ENCODE results near the gene C1QTNF1. TPM values are rescaled to one million over a fixed set of nuclear protein-coding genes. Genes with fewer than 3 reads are reported as not detected.

C1QTNF1 gene
- total RNA-seq, 1 experiment from 2014 or later = 6.3 TPM

DNA sequence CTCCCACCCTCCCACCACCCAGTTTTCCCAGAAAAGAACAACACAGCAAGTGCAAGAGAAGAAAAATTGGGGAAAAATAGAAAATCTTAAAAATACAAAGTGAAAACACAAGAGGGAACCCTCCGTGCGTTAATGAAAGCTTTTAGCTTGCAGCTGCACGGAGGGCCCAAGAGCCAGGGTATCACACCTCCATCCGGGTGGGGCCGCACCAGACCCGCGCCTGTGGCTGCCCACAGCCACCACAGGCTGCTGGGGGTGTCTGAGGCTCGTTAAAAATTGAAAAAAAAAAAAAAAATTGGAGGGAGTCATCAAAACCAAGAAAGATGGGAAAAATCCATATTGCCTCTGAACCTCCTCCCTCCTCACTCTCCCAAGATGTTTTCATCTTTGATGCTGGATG, 69.3 kb downstream of the C1QTNF1 start:
- BruUV-seq (replicated peaks) = no TSS peak
- TF ChIP-seq CTCF (conservative IDR thresholded peaks at IDR 0.05; ENCODE audit: low read depth, low read length) (no peak), EZH2 (IDR thresholded peaks at IDR 0.05; ENCODE audit: borderline replicate concordance, low read depth, low read length, poor library complexity, severe bottlenecking) (no peak)
- H3K27me3 ChIP-seq (replicated peaks; ENCODE audit: insufficient read depth, low read depth, low read length, poor library complexity) = peaks cover 17% of the 10 kb centered on the region
- intact Hi-C loops (cut with micrococcal nuclease; ENCODE audit: unreplicated experiment) = no loop called here
- CTCF ChIA-PET = interaction anchor here (0.5 to 0.7 kb wide), 3 partner anchors 21 to 803 kb away, joined by 4 to 6 read pairs (median 4); no protein-coding TSS in a partner anchor
- no peak for DNase-seq (ENCODE audit: low spot score)
- H3K36me3 ChIP-seq (ENCODE audit: insufficient read depth, low read length, poor library complexity, severe bottlenecking) = no peaks in the 10 kb centered on the region
- no peaks in the 10 kb centered on the region for H3K4me1 ChIP-seq (ENCODE audit: insufficient read depth, low read length, poor library complexity, severe bottlenecking)
- no peak overlapping the region for H3K4me3 ChIP-seq (ENCODE audit: low read depth, low read length, poor library complexity, severe bottlenecking)
- POLR2A ChIA-PET (ENCODE audit: low non-redundant PET) = interaction anchor here (0.7 kb wide), 1 partner anchor 9 kb away, joined by 3 read pairs; no protein-coding TSS in a partner anchor
- H3K27ac ChIP-seq (ENCODE audit: low read depth, low read length, poor library complexity, severe bottlenecking) = no peak overlapping the region
- H3K9me3 ChIP-seq (ENCODE audit: low read depth, low read length, poor library complexity, severe bottlenecking) = no peaks in the 10 kb centered on the region

DNA sequence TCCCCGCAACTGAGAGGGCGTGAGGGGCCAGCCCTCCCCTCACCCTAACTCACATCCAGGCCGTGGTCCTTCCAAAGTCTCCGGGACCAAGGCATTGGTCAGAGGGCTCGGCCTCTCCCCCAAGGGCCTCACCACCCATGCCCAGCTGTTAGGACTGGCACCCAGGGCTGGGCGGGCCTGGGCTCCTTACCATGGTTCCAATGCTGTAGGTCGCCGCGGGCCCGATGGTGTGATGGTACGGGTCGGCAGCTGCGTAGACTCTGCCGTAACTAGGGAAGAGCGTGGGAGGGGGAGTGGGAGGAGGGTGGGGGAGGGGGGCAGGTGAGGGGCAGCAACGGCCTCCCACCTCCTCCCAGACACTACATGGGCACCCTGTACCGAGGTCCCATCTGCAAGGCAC, 70.3 kb downstream of the C1QTNF1 start:
- Histone ChIP-seq H3K27me3 (replicated peaks; ENCODE audit: insufficient read depth, low read depth, low read length, poor library complexity) (peaks cover 27% of the 10 kb centered on the region), H3K27ac (ENCODE audit: low read depth, low read length, poor library complexity, severe bottlenecking) (no peak overlapping the region), H3K9me3 (ENCODE audit: low read depth, low read length, poor library complexity, severe bottlenecking) (no peaks in the 10 kb centered on the region), H3K36me3 (ENCODE audit: insufficient read depth, low read length, poor library complexity, severe bottlenecking) (no peaks in the 10 kb centered on the region), H3K4me1 (ENCODE audit: insufficient read depth, low read length, poor library complexity, severe bottlenecking) (no peaks in the 10 kb centered on the region), H3K4me3 (ENCODE audit: low read depth, low read length, poor library complexity, severe bottlenecking) (no peak overlapping the region)
- TF ChIP-seq CTCF (conservative IDR thresholded peaks at IDR 0.05; ENCODE audit: low read depth, low read length) = no peak
- no peak for TF ChIP-seq EZH2 (IDR thresholded peaks at IDR 0.05; ENCODE audit: borderline replicate concordance, low read depth, low read length, poor library complexity, severe bottlenecking)
- intact Hi-C loops (cut with micrococcal nuclease; ENCODE audit: unreplicated experiment) = no loop called here
- DNase-seq (ENCODE audit: low spot score) = no peak
- CTCF ChIA-PET = no interaction called here
- POLR2A ChIA-PET (ENCODE audit: low non-redundant PET) = no interaction called here
- BruUV-seq (replicated peaks) = no TSS peak

DNA sequence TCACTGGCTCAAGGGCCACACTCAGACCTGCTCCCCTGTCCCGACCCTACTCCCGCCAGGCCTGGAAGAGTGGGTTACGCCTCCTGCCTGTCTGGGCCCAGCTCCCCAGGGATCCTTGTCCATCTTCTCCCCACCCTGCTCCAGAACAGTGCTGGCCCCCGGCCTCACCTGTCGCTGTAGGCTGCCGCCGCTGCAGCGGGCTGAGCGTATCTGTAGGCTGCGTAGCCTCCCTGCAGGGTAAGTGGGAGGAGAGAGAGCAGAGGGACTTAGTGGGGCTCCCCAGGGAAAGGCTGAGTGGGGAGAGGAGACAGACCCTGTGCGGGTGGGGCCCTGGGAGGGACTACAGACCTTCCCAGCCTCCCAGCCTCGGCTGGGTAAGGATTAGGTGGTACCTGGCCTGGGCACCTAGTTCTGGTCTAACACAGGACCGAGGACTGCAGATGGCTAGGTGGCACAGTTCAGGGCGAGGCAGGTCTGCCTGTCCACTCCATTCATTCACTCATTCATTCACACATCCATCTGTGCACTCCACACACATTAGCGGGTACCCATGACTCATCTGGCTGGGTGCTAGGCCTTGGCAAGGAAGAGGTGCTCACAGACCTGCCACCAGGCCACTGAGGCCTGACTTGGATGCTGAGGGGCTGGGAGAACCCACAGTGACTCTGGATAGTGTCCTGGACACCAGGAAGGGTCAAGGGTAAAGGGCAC, 71.5 kb downstream of the C1QTNF1 start:
- no peak for DNase-seq (ENCODE audit: low spot score)
- no TSS peak for BruUV-seq (replicated peaks)
- Histone ChIP-seq H3K27me3 (replicated peaks; ENCODE audit: insufficient read depth, low read depth, low read length, poor library complexity) (peaks cover 39% of the 10 kb centered on the region), H3K4me1 (ENCODE audit: insufficient read depth, low read length, poor library complexity, severe bottlenecking) (no peaks in the 10 kb centered on the region), H3K36me3 (ENCODE audit: insufficient read depth, low read length, poor library complexity, severe bottlenecking) (no peaks in the 10 kb centered on the region), H3K27ac (ENCODE audit: low read depth, low read length, poor library complexity, severe bottlenecking) (no peak overlapping the region), H3K4me3 (ENCODE audit: low read depth, low read length, poor library complexity, severe bottlenecking) (no peak overlapping the region), H3K9me3 (ENCODE audit: low read depth, low read length, poor library complexity, severe bottlenecking) (no peaks in the 10 kb centered on the region)
- POLR2A ChIA-PET (ENCODE audit: low non-redundant PET) = no interaction called here
- intact Hi-C loops (cut with micrococcal nuclease; ENCODE audit: unreplicated experiment) = no loop called here
- CTCF ChIA-PET = interaction anchor here (0.6 kb wide), 1 partner anchor 51 kb away, joined by 9 read pairs; no protein-coding TSS in a partner anchor
- TF ChIP-seq EZH2 (IDR thresholded peaks at IDR 0.05; ENCODE audit: borderline replicate concordance, low read depth, low read length, poor library complexity, severe bottlenecking) (no peak), CTCF (conservative IDR thresholded peaks at IDR 0.05; ENCODE audit: low read depth, low read length) (no peak)
